Gastroesophageal sphincter (tissue), 4 donors: Measurements from ENCODE around the gene OTUD5. TPM values are rescaled to one million over a fixed set of nuclear protein-coding genes. Genes with fewer than 3 reads are reported as not detected.
A peak's percentile ranks its signal among the peaks of the same experiment; 100 is the strongest.

ENCODE experiments used
- ATAC-seq: fragments of 150-250 bp; one replicate; pipeline ENCODE4 v1.9.1; 2016; ENCODE audit warnings: mild to moderate bottlenecking, moderate library complexity
- H3K27ac ChIP-seq, 4 donors: fragments of 200-600 bp; sonication (generic) in 3 of 4; 1 replicate in 3 of 4; 2 replicates in 1 of 4; pipeline ENCODE4 v1.5.1; 2016 to 2019
- H3K27me3 ChIP-seq: fragments of 200-600 bp; sonication (generic); one replicate; pipeline ENCODE4 v1.5.1; 2019
- H3K36me3 ChIP-seq, 2 donors: fragments of 200-600 bp; sonication (generic); one replicate each; pipeline ENCODE4 v1.5.1; 2019; ENCODE audit warnings: control low read depth in 1 of 2
- H3K4me1 ChIP-seq, 3 donors: fragments of 200-600 bp; sonication (generic); 1 replicate in 2 of 3; 2 replicates in 1 of 3; pipeline ENCODE4 v1.5.1; 2016 to 2019; ENCODE audit warnings: control low read depth in 2 of 3
- H3K4me3 ChIP-seq, 2 donors: fragments of 200-600 bp; sonication (generic); one replicate each; pipeline ENCODE4 v1.5.1; 2019; ENCODE audit warnings: mild to moderate bottlenecking in 1 of 2, moderate library complexity in 1 of 2
- H3K9me3 ChIP-seq, 3 donors: fragments of 200-600 bp; sonication (generic); one replicate each; pipeline ENCODE4 v1.5.1; 2017 to 2019; ENCODE audit warnings: control low read depth in 2 of 3
- EP300 ChIP-seq: sonication (generic); formaldehyde crosslinking; IDR thresholded peaks from one replicate; pipeline ENCODE4 v1.6.1; 2017; ENCODE audit warnings: antibody characterized with exemption, mild to moderate bottlenecking
- POLR2A ChIP-seq, 2 donors: fragments of 450-650 bp; IDR thresholded peaks; one replicate each; pipeline ENCODE4 v1.6.1; 2017; ENCODE audit warnings: antibody characterized with exemption in 2 of 2, mild to moderate bottlenecking in 2 of 2, moderate library complexity in 1 of 2
- POLR2AphosphoS5 ChIP-seq: sonication (generic); formaldehyde crosslinking; IDR thresholded peaks from one replicate; pipeline ENCODE4 v1.6.1; 2017; ENCODE audit warnings: antibody characterized with exemption
- WGBS, 2 donors: methylation state at CpG; one replicate each; pipeline ENCODE4 v1.1.5; 2018; ENCODE audit warnings: low coverage in 1 of 2; 5-methylcytosine and 5-hydroxymethylcytosine counted together
- total RNA-seq, 4 donors: library from RNA; depleted of rRNA; stranded (reverse); fragments of >200 nt; gene quantifications; one replicate each; pipeline ENCODE4 v1.1.0, GENCODE V29; 2016
- TF ChIP-seq, protein P1 (sequence below), 4 experiments: fragments of 200-600 bp in 2 of 4; fragments of 450-650 bp in 2 of 4; sonication (generic) in 1 of 4; IDR thresholded peaks; one replicate each; pipeline ENCODE4 v1.5.1; 2017 to 2019; ENCODE audit warnings: antibody characterized with exemption in 4 of 4, mild to moderate bottlenecking in 2 of 4, moderate library complexity in 2 of 4

The OTUD5 gene
- total RNA-seq, 4 donors from 2014 or later = 36.8 to 54.3 (median 47.7) TPM

DNA sequence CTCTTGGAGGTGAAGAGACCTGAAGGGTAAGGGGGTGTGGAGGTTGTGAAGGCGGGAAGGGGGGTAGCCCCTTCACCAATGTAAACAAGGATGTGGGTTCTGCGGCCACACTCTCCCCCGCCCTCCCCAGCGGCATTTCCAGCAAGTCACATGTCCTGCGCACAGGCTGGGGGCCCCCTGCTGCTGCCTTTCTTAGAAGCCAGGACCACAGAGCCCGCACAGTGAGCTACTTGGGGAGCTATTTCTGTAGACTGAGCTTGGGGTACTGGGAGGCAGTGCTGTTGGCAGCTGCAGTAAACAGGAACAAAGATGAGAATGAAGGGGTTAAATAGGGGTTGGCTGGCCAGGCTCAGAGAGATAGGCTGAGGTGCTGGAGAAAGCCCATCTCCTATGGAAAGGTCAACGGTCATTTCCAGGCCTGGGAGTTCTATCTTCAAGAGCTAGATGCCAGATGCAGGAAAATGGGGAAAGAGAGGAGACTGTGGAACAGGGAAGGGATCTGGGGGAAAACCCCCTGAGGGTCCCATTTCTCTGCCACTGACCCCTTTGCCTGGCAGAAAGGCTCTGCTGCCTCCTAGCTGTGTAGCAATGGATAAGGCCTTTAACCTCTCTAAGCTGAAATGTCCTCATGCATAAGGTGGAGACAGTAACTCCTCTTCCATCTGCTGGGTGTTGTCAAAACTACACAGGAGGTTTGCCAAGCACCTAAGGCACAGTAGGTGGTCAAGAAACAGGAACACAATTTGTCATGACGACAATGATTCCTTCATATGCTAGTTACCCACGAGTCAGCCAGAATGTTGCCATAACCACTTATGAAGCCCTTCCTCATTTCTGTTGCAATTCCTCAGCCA lies 20.1 kb downstream of the OTUD5 start:
- no peaks in the 10 kb centered on the region for H3K9me3 ChIP-seq
- peak overlapping the region in 2 of 4 donors; percentile 27 to 45 for H3K27ac ChIP-seq
- ATAC-seq = peak; percentile 23
- WGBS, 2 donors = 27 to 31% methylated on average over 2 to 4 of the region's 9 CpGs
- TF ChIP-seq EP300 (no peak), POLR2AphosphoS5 (no peak), POLR2A (IDR thresholded peaks at IDR 0.05) (no peak)
- TF ChIP-seq, protein P1, sequence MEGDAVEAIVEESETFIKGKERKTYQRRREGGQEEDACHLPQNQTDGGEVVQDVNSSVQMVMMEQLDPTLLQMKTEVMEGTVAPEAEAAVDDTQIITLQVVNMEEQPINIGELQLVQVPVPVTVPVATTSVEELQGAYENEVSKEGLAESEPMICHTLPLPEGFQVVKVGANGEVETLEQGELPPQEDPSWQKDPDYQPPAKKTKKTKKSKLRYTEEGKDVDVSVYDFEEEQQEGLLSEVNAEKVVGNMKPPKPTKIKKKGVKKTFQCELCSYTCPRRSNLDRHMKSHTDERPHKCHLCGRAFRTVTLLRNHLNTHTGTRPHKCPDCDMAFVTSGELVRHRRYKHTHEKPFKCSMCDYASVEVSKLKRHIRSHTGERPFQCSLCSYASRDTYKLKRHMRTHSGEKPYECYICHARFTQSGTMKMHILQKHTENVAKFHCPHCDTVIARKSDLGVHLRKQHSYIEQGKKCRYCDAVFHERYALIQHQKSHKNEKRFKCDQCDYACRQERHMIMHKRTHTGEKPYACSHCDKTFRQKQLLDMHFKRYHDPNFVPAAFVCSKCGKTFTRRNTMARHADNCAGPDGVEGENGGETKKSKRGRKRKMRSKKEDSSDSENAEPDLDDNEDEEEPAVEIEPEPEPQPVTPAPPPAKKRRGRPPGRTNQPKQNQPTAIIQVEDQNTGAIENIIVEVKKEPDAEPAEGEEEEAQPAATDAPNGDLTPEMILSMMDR (IDR thresholded peaks at IDR 0.05) = no peak
- peaks cover 0 to 42% of the 10 kb centered on the region in 2 donors for H3K36me3 ChIP-seq
- peaks cover 0 to 45% (median 0%) of the 10 kb centered on the region in 3 donors for H3K4me1 ChIP-seq
- H3K27me3 ChIP-seq = no peaks in the 10 kb centered on the region
- no peak overlapping the region for H3K4me3 ChIP-seq

DNA sequence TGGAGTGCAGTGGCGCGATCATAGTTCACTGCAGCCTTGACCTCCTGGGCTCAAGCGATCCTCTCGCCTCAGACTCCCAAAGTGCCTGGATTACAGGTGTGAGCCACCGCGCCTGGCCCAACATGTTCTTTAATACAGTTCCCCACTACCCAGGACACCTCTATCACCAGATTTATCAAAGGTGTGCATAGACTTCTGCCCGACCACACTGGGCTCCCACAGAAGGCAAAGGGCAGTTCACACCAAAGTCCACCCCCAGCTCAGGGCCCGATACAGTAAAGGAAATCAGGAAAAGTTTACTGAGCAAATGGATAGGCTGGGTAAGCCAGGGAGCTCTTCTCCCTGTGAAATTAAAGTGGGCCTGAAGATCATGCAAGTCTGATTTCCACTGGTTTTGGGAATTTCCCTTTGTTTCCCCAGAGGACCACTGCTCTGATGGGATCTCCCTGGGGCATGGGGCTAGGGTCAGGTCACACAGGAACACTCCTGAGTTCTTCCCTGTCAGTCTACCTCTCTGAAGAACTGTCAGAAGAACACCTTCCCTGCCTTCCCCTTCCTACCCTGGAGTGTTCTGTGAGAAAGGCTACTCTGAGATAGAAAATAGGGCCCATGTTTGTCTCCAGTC lies 20.9 kb downstream of the OTUD5 start:
- Histone ChIP-seq H3K27ac (peak overlapping the region in 2 of 4 donors; percentile 6 to 45), H3K27me3 (no peaks in the 10 kb centered on the region), H3K9me3 (no peaks in the 10 kb centered on the region), H3K36me3 (peaks cover 0 to 49% of the 10 kb centered on the region in 2 donors), H3K4me1 (peaks cover 0 to 43% (median 0%) of the 10 kb centered on the region in 3 donors), H3K4me3 (no peak overlapping the region)
- WGBS, 2 donors = 92% methylated on average over 2 of the region's 8 CpGs; no CpG with 5 or more reads in 1 of the 2 donors
- peak; percentile 10 for ATAC-seq
- no peak for TF ChIP-seq POLR2AphosphoS5
- TF ChIP-seq, protein P1 (IDR thresholded peaks at IDR 0.05) = no peak
- TF ChIP-seq POLR2A (IDR thresholded peaks at IDR 0.05) = no peak
- TF ChIP-seq EP300 = no peak

DNA sequence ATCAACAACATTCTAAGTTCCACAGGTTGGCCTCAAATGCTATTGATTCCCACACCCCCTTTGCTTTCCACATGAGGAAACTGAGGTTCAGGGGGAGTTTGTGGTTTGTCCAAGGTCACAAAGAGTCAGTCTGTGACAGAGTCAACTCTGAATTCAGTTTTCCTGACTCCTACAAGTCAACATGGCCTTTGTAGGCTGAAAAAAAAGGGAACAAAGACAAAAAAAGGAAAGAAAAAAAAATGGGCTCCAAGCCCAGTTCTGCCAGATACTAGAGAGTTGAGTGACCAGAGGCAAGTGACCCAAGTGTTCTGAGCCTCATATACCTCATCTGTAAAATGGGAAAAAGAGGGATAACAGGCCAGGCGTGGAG lies 22.1 kb downstream of the OTUD5 start:
- H3K9me3 ChIP-seq = no peaks in the 10 kb centered on the region
- ATAC-seq = no peak
- no peaks in the 10 kb centered on the region for H3K27me3 ChIP-seq
- TF ChIP-seq, protein P1 (IDR thresholded peaks at IDR 0.05) = no peak
- TF ChIP-seq POLR2AphosphoS5 (no peak), POLR2A (IDR thresholded peaks at IDR 0.05) (no peak), EP300 (no peak)
- H3K4me1 ChIP-seq = peaks cover 0 to 30% (median 0%) of the 10 kb centered on the region in 3 donors
- no peak overlapping the region for H3K4me3 ChIP-seq
- H3K27ac ChIP-seq = no peak overlapping the region
- peaks cover 0 to 56% of the 10 kb centered on the region in 2 donors for H3K36me3 ChIP-seq
- 33% methylated on average over 1 of the region's 1 CpG; no CpG with 5 or more reads in 1 of the 2 donors for WGBS, 2 donors

DNA sequence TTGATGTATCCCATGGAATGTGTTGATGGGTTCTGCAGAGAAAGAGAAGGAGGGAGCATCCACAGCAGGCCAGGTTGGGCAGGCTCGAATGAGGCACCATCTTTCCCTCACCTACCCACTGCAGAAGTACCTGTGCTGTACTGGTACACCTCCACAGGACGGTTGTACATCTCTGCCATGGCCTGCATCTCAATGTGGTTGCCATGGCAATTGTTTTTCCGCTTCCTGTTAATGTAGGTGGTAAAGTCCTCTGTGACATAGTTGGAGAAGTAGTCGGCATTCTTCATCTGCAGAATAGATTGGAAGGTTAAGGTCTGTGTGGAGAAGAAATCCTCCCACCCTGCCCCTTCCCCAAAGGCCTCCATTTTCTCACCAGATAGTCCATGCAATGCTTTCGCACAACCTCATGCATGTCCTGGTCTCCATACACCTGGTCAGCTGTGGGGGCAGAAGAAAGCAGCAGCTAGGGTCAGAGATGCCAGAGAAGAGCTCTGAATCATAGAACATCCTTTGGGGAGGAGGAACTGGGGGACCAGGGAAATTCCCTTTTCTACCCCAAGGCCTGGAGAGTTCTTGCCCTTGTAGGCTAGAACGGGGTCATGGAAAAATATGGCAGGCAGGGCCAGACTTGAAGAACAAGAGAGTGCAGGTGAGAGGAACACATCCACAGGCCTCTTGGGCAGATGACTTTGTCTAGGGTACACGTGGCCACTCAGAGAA lies 22.7 kb downstream of the OTUD5 start:
- no peak overlapping the region for H3K4me3 ChIP-seq
- H3K27me3 ChIP-seq = no peaks in the 10 kb centered on the region
- 57% methylated on average over 1 of the region's 7 CpGs; no CpG with 5 or more reads in 1 of the 2 donors for WGBS, 2 donors
- no peak overlapping the region for H3K27ac ChIP-seq
- H3K36me3 ChIP-seq = peaks cover 0 to 57% of the 10 kb centered on the region in 2 donors
- TF ChIP-seq, protein P1 (IDR thresholded peaks at IDR 0.05) = no peak
- TF ChIP-seq EP300 (no peak), POLR2A (IDR thresholded peaks at IDR 0.05) (no peak), POLR2AphosphoS5 (no peak)
- no peaks in the 10 kb centered on the region for H3K9me3 ChIP-seq
- no peak for ATAC-seq
- peaks cover 0 to 27% (median 0%) of the 10 kb centered on the region in 3 donors for H3K4me1 ChIP-seq
